GM12892 (cell line): ENCODE results near the gene RXRG. TPM values are rescaled to one million over a fixed set of nuclear protein-coding genes. Genes with fewer than 3 reads are reported as not detected.

Experiments
- DNase-seq: peaks from one replicate; pipeline ENCODE4 v3.0.0; 2011; ENCODE audit not compliant: insufficient read length
- FAIRE-seq: peaks from 2 replicates; lab custom pipeline; 2011; peaks lifted over from hg19 to GRCh38; lab: Jason Lieb, UNC
- POLR2A ChIP-seq: IDR thresholded peaks from 2 replicates; pipeline ENCODE4 v1.6.1; 2011; ENCODE audit warnings: low read depth, low read length, control low read depth
- POLR2AphosphoS5 ChIP-seq: IDR thresholded peaks from 2 replicates; pipeline ENCODE4 v1.6.1; 2011; ENCODE audit warnings: low read depth, low read length, control low read depth
- TAF1 ChIP-seq: IDR thresholded peaks from 2 replicates; pipeline ENCODE4 v1.6.1; 2011; ENCODE audit warnings: low read depth, mild to moderate bottlenecking, control low read depth, low read length, borderline replicate concordance
- polyA plus RNA-seq: library from polyadenylated mRNA; unstranded; fragments of >200 nt; gene quantifications from one replicate; pipeline ENCODE4 v1.2.1, GENCODE V29; 2012; ENCODE audit warnings: missing spikeins, inconsistent platforms; ENCODE audit not compliant: missing spikeins

RXRG gene
- polyA plus RNA-seq = not detected

- DNase-seq = no peak
- FAIRE-seq = no peak
- no peak for TF ChIP-seq POLR2A
- TF ChIP-seq TAF1 = no peak
Observed at GRCh38 chr1:165444897-165445370, at the start of gene RXRG. Gene RXRG (minus strand): TSS chr1:165445126. CDS start chr1:165444893, 233 bp downstream.

DNA sequence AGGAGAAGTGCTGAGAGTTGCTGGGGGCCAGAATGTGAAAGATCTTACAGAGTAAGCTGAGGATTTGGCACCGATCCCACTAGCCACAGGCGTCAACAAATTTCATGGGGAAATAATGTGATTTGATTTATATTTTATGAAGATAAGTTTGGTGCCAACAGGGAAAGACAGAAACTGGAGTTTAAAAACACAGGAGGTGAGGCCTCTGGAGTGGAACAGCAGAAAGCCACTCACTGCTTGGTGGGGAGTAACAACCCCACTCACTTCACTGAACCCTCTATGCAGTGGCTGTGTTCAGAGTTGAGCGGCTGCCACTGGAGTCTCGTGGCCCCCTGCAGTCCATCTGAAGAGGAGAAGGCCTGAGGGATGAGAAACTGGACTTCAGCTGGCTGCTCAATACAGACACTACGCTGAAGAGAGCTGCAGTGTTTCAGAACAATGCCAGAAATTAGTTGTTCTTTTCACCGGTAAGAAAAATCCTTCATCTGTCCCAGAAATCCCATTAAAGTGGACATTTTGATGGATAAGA is 48.0 kb upstream of the RXRG start:
- FAIRE-seq (no peak), DNase-seq (no peak)
- TF ChIP-seq POLR2A = no peak
- no peak for TF ChIP-seq TAF1
- TF ChIP-seq POLR2AphosphoS5 = no peak

- no peak for DNase-seq
- no peak for FAIRE-seq
- TF ChIP-seq POLR2AphosphoS5 (no peak), POLR2A (no peak), TAF1 (no peak)
Observed at GRCh38 chr1:165490175-165490574, 45.2 kb upstream of the RXRG start.

DNA sequence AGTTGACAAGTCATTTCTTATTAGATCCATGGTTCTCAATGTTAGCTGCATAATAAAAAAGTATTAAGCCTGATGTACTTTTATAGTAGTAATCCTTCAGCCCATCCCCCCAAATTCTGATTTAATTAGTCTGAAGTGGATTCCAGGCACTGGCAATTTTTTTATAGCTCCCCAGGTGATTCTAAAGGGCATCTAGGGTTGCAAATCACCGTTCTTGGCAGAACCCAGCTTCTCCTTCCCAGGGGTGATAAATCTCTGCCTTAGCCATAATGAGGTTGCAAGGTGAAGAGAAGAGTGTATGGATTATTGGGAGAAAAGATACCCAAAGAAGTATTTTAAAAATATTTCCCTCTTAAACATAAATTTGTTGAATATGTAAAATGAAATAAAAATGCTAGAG is 43.0 kb upstream of the RXRG start:
- TF ChIP-seq TAF1 (no peak), POLR2AphosphoS5 (no peak), POLR2A (no peak)
- DNase-seq = no peak
- FAIRE-seq = no peak

DNA sequence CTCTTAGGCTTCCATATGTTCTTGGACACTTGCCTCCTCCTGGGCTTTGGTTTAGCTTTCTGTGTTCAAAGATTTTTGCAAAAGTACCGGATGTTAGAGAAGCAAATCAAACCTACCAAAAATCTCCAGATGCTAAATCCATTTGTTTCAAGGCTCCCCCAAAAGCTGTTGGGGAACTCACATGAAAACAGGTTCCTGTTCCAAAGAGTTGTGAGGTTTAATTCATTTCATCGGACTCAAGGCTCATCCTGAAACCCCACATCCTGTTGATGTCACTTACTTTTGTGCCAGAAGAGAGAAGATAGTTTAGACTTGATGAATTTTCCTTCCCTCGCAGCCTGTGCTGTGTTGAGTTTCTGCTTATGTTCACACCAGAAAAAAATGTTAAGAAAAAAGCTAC is 41.7 kb upstream of the RXRG start:
- TF ChIP-seq POLR2A (no peak), TAF1 (no peak), POLR2AphosphoS5 (no peak)
- no peak for DNase-seq
- no peak for FAIRE-seq

DNA sequence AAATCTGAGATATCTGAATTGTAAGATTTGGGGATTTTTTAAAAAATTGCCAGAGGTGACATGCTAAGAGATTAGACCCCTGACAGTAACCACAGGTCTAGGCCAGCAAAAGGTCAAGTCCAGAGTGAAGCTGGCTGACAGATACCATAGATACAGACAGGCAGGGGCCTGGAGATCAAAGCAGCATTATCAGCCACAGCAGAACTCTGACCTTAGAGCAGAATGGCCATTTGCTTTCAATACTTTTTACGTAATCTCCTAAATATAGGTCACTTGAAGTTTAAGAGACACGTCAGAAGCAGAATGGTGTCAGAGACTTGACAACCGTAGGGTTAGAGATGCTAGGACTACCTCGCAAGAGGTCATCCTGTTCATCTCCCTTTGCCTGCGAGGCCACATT is 40.8 kb upstream of the RXRG start:
- TF ChIP-seq TAF1 = no peak
- no peak for TF ChIP-seq POLR2A
- TF ChIP-seq POLR2AphosphoS5 = no peak
- FAIRE-seq (no peak), DNase-seq (no peak)

GRCh38 chr1:165484532-165484931 is 39.6 kb upstream of the RXRG start:
- TF ChIP-seq POLR2A (no peak), TAF1 (no peak), POLR2AphosphoS5 (no peak)
- FAIRE-seq (no peak), DNase-seq (no peak)

- FAIRE-seq (no peak), DNase-seq (no peak)
- TF ChIP-seq TAF1 = no peak
- no peak for TF ChIP-seq POLR2AphosphoS5
- TF ChIP-seq POLR2A = no peak
Observed at GRCh38 chr1:165483412-165483811, 38.5 kb upstream of the RXRG start.

- TF ChIP-seq TAF1 (no peak), POLR2AphosphoS5 (no peak), POLR2A (no peak)
- FAIRE-seq (no peak), DNase-seq (no peak)
Observed at GRCh38 chr1:165481820-165482532, 37.0 kb upstream of the RXRG start.

DNA sequence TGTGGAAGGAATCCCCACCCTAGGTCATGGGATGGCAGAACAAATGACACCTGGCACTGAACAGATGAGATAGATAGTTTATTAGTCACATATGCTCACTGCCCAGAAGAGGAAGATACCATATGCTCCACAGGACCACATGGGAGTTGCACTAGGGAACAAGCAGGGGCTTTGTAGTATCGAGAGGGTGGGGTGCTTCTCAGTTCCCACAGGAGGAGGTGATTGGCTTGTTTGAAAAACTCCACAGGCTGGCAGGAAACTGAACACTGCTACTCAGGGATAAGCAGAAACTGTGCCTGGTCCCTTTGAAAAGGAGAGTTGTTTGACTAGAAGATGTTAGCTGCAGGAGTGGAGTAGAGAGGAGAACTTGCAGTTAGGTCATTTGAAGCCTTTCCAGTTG is 31.9 kb upstream of the RXRG start:
- FAIRE-seq (no peak), DNase-seq (no peak)
- no peak for TF ChIP-seq POLR2A
- no peak for TF ChIP-seq POLR2AphosphoS5
- TF ChIP-seq TAF1 = no peak

DNA sequence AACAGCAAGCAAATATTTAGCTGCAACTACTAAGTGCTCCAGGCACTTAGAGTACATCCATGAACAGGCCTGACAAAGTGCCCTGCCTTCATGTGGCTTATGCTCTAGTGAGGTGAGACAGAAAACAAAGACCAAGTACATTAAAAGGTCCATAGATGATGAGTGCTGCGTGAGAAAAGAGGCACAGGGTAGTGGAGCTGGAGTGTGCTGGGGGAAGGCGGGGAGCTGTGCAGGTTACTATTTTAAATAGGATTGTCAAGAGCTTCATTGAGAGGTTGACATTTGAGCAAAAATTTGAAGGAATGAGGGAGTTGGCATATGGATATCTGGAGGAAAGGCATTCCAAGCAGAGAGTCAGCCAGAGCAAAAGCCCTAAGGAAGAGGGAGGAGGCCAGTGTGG is 29.3 kb upstream of the RXRG start:
- TF ChIP-seq POLR2A (no peak), POLR2AphosphoS5 (no peak), TAF1 (no peak)
- no peak for FAIRE-seq
- DNase-seq = no peak

- TF ChIP-seq TAF1 (no peak), POLR2A (no peak), POLR2AphosphoS5 (no peak)
- FAIRE-seq = no peak
- DNase-seq = no peak
Observed at GRCh38 chr1:165473081-165473480, 28.2 kb upstream of the RXRG start.
